HEK293 (cell line): ENCODE data around the gene BEX1.
"Not testable (repeated sequence)": the region's sequence is repeated elsewhere in the genome, so short reads cannot be mapped to it uniquely, and the experiment has no call there.

Experiments
- CTCF ChIA-PET: fragments of 350-600 bp; formaldehyde crosslinking; extraction: SDS; loops from one replicate; lab custom pipeline; 2021; ENCODE audit warnings: antibody characterized with exemption; lab: Yijun Ruan, JAX
- POLR2A ChIA-PET: fragments of 300-600 bp; formaldehyde crosslinking; extraction: SDS; loops from one replicate; lab custom pipeline; 2020; ENCODE audit warnings: antibody characterized with exemption, inconsistent platforms; lab: Yijun Ruan, JAX
- H3K27ac ChIP-seq: fragments of 200-500 bp; sonication (Bioruptor generic); 2 replicates; pipeline ENCODE4 v1.5.1; 2014; ENCODE audit warnings: low read depth, low read length, control low read depth, inconsistent platforms; ENCODE audit errors: extremely low read depth
- H3K36me3 ChIP-seq, 2 experiments: fragments of 200-500 bp in 1 of 2; sonication (Bioruptor generic) in 1 of 2; 1 replicate in 1 of 2; 2 replicates in 1 of 2; pipeline ENCODE4 v1.5.1; 2014 to 2017; ENCODE audit warnings: inconsistent platforms in 2 of 2, low read length in 2 of 2; ENCODE audit not compliant: control insufficient read depth in 2 of 2, insufficient read depth in 1 of 2
- H3K4me1 ChIP-seq: fragments of 200-500 bp; sonication (Bioruptor generic); 2 replicates; pipeline ENCODE4 v1.5.1; 2014; ENCODE audit warnings: mild to moderate bottlenecking, low read length, inconsistent platforms; ENCODE audit not compliant: control insufficient read depth, insufficient read depth
- H3K4me3 ChIP-seq: 2 replicates; pipeline ENCODE4 v1.5.1; 2011; ENCODE audit warnings: low read depth, mild to moderate bottlenecking, control low read depth, low read length, moderate library complexity
- H3K9me3 ChIP-seq: fragments of 200-500 bp; sonication (Bioruptor generic); 2 replicates; pipeline ENCODE4 v1.5.1; 2014; ENCODE audit warnings: low read depth, low read length, inconsistent platforms; ENCODE audit not compliant: control insufficient read depth, insufficient read depth
- FEZF1 ChIP-seq: fragments of 450-650 bp; formaldehyde crosslinking; IDR thresholded peaks from 2 replicates; pipeline ENCODE4 v1.5.1; 2016; ENCODE audit warnings: missing biosample characterization, missing genetic modification characterization
- GLI4 ChIP-seq: fragments of 450-650 bp; formaldehyde crosslinking; IDR thresholded peaks from 2 replicates; pipeline ENCODE4 v1.5.1; 2016; ENCODE audit warnings: missing biosample characterization, missing genetic modification characterization
- GLIS1 ChIP-seq: fragments of 450-650 bp; formaldehyde crosslinking; IDR thresholded peaks from 2 replicates; pipeline ENCODE4 v1.5.1; 2016; ENCODE audit warnings: missing biosample characterization, missing genetic modification characterization
- ZNF146 ChIP-seq: fragments of 450-650 bp; formaldehyde crosslinking; IDR thresholded peaks from 2 replicates; pipeline ENCODE4 v1.5.1; 2016; ENCODE audit warnings: missing biosample characterization, missing genetic modification characterization
- ZNF335 ChIP-seq: fragments of 450-650 bp; formaldehyde crosslinking; conservative IDR thresholded peaks from 2 replicates; pipeline ENCODE4 v1.5.1; 2016; ENCODE audit warnings: missing biosample characterization, missing genetic modification characterization
- ZNF433 ChIP-seq: fragments of 450-650 bp; formaldehyde crosslinking; IDR thresholded peaks from 2 replicates; pipeline ENCODE4 v1.5.1; 2016; ENCODE audit warnings: missing biosample characterization, missing genetic modification characterization, low read depth
- ZNF514 ChIP-seq: fragments of 450-650 bp; formaldehyde crosslinking; IDR thresholded peaks from 2 replicates; pipeline ENCODE4 v1.5.1; 2016; ENCODE audit warnings: missing biosample characterization, missing genetic modification characterization
- ZNF530 ChIP-seq: fragments of 450-650 bp; formaldehyde crosslinking; IDR thresholded peaks from 2 replicates; pipeline ENCODE4 v1.5.1; 2016; ENCODE audit warnings: low read depth, missing biosample characterization, missing genetic modification characterization
- ZNF792 ChIP-seq: fragments of 450-650 bp; formaldehyde crosslinking; IDR thresholded peaks from 2 replicates; pipeline ENCODE4 v1.5.1; 2016; ENCODE audit warnings: missing biosample characterization, missing genetic modification characterization
- TF ChIP-seq, protein P1 (sequence below): fragments of 450-650 bp; formaldehyde crosslinking; IDR thresholded peaks from 2 replicates; pipeline ENCODE4 v1.5.1; 2016; ENCODE audit warnings: missing biosample characterization, missing genetic modification characterization, low read depth
- TF ChIP-seq, protein P2 (sequence below): fragments of 450-650 bp; formaldehyde crosslinking; IDR thresholded peaks from 2 replicates; pipeline ENCODE4 v1.5.1; 2016; ENCODE audit warnings: missing biosample characterization, missing genetic modification characterization, borderline replicate concordance

BEX1 gene

DNA sequence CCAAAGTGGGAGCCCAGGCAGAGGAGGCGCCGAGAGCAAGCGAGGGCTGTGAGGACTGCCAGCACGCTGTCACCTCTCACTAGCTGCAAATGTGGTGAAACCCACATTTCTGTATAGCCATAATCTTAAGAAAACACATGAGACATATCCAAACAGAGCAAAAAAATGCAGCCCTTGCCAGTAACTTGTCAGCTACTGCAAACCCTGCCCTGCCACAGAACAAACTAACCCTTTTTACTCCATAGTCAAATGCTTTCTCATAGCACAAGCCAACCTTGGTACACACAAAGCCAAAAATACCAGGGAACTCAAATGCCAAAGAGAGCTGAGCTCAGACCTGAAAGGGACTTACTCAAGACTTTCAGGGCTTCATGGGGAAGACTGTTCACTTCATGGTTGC, 43.9 kb upstream of the BEX1 start:
- Histone ChIP-seq H3K36me3 (no peaks in the 10 kb centered on the region), H3K4me3 (no peak overlapping the region), H3K27ac (no peak overlapping the region), H3K4me1 (no peaks in the 10 kb centered on the region), H3K9me3 (no peaks in the 10 kb centered on the region)
- CTCF ChIA-PET, result no interaction called here
- TF ChIP-seq, protein P1, sequence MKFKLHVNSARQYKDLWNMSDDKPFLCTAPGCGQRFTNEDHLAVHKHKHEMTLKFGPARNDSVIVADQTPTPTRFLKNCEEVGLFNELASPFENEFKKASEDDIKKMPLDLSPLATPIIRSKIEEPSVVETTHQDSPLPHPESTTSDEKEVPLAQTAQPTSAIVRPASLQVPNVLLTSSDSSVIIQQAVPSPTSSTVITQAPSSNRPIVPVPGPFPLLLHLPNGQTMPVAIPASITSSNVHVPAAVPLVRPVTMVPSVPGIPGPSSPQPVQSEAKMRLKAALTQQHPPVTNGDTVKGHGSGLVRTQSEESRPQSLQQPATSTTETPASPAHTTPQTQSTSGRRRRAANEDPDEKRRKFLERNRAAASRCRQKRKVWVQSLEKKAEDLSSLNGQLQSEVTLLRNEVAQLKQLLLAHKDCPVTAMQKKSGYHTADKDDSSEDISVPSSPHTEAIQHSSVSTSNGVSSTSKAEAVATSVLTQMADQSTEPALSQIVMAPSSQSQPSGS, result no peak
- TF ChIP-seq GLI4 (no peak), ZNF792 (tag by site-specific recombination) (no peak), ZNF514 (tag by site-specific recombination) (no peak), ZNF146 (no peak), ZNF530 (tag by site-specific recombination) (no peak)
- TF ChIP-seq, protein P2, sequence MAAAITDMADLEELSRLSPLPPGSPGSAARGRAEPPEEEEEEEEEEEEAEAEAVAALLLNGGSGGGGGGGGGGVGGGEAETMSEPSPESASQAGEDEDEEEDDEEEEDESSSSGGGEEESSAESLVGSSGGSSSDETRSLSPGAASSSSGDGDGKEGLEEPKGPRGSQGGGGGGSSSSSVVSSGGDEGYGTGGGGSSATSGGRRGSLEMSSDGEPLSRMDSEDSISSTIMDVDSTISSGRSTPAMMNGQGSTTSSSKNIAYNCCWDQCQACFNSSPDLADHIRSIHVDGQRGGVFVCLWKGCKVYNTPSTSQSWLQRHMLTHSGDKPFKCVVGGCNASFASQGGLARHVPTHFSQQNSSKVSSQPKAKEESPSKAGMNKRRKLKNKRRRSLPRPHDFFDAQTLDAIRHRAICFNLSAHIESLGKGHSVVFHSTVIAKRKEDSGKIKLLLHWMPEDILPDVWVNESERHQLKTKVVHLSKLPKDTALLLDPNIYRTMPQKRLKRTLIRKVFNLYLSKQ (tag by site-specific recombination), result no peak
- POLR2A ChIA-PET, result no interaction called here

DNA sequence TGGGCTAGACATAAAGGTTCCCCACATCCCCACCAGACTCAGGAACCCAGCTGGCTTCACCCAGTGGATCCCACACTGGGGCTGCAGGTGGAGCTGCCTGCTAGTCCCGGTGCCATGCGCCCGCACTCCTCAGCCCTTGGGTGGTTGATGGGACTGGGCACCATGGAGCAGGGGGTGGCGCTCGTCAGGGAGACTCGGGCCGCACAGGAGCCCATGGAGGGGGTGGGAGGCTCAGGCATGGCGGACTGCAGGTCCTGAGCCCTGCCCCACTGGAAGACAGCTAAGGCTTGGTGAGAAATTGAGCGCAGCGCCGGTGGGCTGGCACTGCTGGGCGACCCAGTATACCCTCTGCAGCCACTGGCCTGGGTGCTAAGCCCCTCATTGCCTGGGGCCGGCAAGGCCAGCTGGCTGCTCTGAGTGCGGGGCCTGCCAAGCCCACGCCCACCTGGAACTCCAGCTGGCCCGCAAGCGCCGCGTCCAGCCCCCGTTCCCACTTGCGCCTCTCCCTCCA, 43.3 kb upstream of the BEX1 start:
- not testable (repeated sequence) for H3K9me3 ChIP-seq

DNA sequence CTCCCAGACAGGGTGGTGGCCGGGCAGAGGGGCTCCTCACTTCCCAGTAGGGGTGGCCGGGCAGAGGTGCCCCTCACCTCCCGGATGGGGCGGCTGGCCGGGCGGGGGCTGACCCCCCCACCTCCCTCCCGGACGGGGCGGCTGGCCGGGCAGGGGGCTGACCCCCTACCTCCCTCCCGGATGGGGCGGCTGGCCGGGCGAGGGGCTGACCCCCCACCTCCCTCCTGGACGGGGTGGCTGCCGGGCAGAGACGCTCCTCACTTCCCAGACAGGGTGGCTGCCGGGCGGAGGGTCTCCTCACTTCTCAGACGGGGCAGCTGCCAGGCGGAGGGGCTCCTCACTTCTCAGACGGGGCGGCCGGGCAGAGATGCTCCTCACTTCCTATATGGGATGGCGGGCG, 40.4 kb upstream of the BEX1 start:
- CTCF ChIA-PET, result interaction anchor here (0.6 kb wide), 1 partner anchor 384 kb away, joined by 4 read pairs; no protein-coding TSS in a partner anchor
- H3K9me3 ChIP-seq, H3K36me3 ChIP-seq, H3K4me3 ChIP-seq, H3K4me1 ChIP-seq, H3K27ac ChIP-seq, POLR2A ChIA-PET: not testable (repeated sequence)

More for the DNA sequence above, 43.3 kb upstream of the BEX1 start:
- H3K4me1 ChIP-seq, H3K27ac ChIP-seq, POLR2A ChIA-PET, H3K36me3 ChIP-seq, H3K4me3 ChIP-seq: not testable (repeated sequence)
- CTCF ChIA-PET, result interaction anchor here (0.7 kb wide), 1 partner anchor 139 kb away, joined by 4 read pairs; no protein-coding TSS in a partner anchor

DNA sequence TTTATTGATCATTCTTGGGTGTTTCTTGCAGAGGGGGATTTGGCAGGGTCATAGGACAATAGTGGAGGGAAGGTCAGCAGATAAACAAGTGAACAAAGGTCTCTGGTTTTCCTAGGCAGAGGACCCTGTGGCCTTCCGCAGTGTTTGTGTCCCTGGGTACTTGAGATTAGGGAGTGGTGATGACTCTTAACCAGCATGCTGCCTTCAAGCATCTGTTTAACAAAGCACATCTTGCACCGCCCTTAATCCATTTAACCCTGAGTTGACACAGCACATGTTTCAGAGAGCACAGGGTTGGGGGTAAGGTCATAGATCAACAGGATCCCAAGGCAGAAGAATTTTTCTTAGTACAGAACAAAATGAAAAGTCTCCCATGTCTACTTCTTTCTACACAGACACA, 39.9 kb upstream of the BEX1 start:
- CTCF ChIA-PET, result interaction anchor here (0.6 kb wide), 1 partner anchor 384 kb away, joined by 4 read pairs; no protein-coding TSS in a partner anchor

DNA sequence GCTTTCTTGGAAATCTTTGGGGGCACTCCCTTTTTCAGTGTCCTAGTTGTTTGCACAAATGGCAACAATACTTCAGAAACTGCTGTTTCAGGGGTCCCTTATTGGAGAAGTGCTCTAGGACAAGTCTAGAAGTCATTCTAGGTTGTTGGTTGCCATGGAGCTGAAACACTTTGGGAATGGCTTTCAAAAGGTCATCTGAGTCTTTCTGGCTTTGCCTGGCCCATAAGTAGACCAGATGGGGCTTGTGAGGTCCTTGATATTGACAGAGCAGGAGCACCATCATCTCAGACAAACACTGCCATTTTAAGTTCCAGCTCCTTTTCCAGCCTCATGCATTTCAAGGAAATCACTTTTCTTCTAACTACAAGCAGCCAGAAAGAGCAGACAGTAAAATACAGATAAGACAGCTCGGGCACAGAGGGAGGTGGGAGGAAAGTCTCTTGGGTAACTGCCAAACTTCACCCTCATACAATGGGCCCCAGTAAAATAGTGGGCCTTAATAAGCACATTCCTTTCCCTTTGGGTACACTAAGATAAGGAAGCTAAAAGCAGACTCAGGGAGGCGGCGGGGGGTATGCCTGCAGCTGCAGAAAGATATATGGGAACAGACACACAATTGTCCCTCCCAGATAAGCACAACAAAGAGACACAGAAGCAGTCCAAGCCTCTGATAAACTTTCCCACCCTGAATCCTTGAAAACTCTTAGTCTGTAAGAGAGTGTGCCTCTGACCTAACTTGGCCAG, 37.5 kb upstream of the BEX1 start:
- Histone ChIP-seq H3K36me3 (no peaks in the 10 kb centered on the region), H3K4me3 (no peak overlapping the region), H3K4me1 (no peaks in the 10 kb centered on the region), H3K9me3 (no peaks in the 10 kb centered on the region), H3K27ac (0 out of 2 replicates have a peak overlapping the region, but pooled peaks have one; percentile 47)
- TF ChIP-seq GLIS1, result peak; percentile 39
- TF ChIP-seq ZNF335 (tag by site-specific recombination), result 0 out of 2 replicates have a peak, but pooled peaks have one; percentile 16
- no peak for TF ChIP-seq ZNF433
- TF ChIP-seq FEZF1 (tag by site-specific recombination), result peak; percentile 82
- POLR2A ChIA-PET, result no interaction called here
- CTCF ChIA-PET, result interaction anchor here (0.6 kb wide), 1 partner anchor 1675 kb away, joined by 4 read pairs; no protein-coding TSS in a partner anchor

More for the DNA sequence above, 39.9 kb upstream of the BEX1 start:
- H3K36me3 ChIP-seq, H3K4me3 ChIP-seq, POLR2A ChIA-PET, H3K4me1 ChIP-seq, H3K27ac ChIP-seq, H3K9me3 ChIP-seq: not testable (repeated sequence)
